Body of pancreas (tissue), 4 donors: Measurements from ENCODE around the gene THSD7A.

Source experiments
- CTCF ChIP-seq, 7 experiments: fragments of 450-650 bp in 4 of 7; fragments of 200-600 bp in 3 of 7; sonication (generic) in 3 of 7; IDR thresholded peaks; one replicate each; pipeline ENCODE4 v1.5.1; 2016 to 2019; ENCODE audit warnings: antibody characterized with exemption in 7 of 7
- POLR2A ChIP-seq, 3 donors: fragments of 450-650 bp; IDR thresholded peaks; one replicate each; pipeline ENCODE4 v1.6.1; 2016; ENCODE audit warnings: antibody characterized with exemption in 3 of 3, mild to moderate bottlenecking in 2 of 3

GRCh38 chr7:11458736-11459483 lies 373.1 kb downstream of the THSD7A start:
- TF ChIP-seq CTCF (IDR thresholded peaks at IDR 0.05), result no peak
- no peak for TF ChIP-seq POLR2A (IDR thresholded peaks at IDR 0.05)
